Measurements from ENCODE around the gene PRR5. TPM values are rescaled to one million over a fixed set of nuclear protein-coding genes. Genes with fewer than 3 reads are reported as not detected.

The PRR5 gene
- total and polyA plus RNA-seq, 3 experiments from 2014 or later, result 26.4 to 175 (median 29.9) TPM

DNA sequence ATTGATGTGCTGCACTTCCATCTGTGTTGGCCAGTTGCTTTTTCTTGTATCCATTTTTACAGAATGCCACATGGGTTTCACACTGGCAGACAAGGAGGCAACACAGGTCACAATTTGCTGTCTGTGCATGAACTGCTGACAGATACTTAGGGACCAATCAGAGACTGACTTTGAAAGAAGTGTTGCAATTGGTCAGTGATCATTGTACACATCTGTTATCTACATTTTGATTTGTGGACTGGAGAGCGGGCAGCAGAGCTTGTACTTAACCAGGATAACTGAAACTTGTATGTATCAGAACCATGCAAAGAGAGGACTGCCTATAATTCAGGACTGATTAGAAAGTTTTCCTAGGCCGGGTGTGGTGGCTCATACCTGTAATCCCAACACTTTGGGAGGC is 21.8 kb downstream of the PRR5 start:
- H3K4me3 Mint-ChIP-seq, result no peak overlapping the region
- peaks cover 11 to 20% (median 12%) of the 10 kb centered on the region in 3 donors for H3K4me1 Mint-ChIP-seq
- no peaks in the 10 kb centered on the region for H3K9me3 Mint-ChIP-seq
- H3K27ac ChIP-seq (ENCODE audit: low read depth, low read length), result no peak overlapping the region
- peak overlapping the region in 1 of 8 donors; percentile 71 for H3K27ac Mint-ChIP-seq
- no peak overlapping the region for H3K4me3 ChIP-seq (ENCODE audit: low read length)
- peaks cover 4% of the 10 kb centered on the region for H3K36me3 ChIP-seq (ENCODE audit: insufficient read depth, low read length)
- ChIA-PET CTCF (interaction anchor here (1.8 kb wide), 1 partner anchor 39 kb away, joined by 4 read pairs; no protein-coding TSS in a partner anchor), POLR2A (no interaction called here)
- H3K27me3 ChIP-seq (ENCODE audit: insufficient read depth, low read length, poor library complexity, severe bottlenecking), result no peaks in the 10 kb centered on the region
- peaks cover 0 to 79% (median 5%) of the 10 kb centered on the region in 3 donors for H3K36me3 Mint-ChIP-seq
- no peaks in the 10 kb centered on the region for H3K4me1 ChIP-seq (ENCODE audit: insufficient read depth, low read length)
- H3K27me3 Mint-ChIP-seq, result no peaks in the 10 kb centered on the region
- H3K9me3 ChIP-seq (ENCODE audit: low read length), result no peaks in the 10 kb centered on the region
- DNase-seq, result no peak

DNA sequence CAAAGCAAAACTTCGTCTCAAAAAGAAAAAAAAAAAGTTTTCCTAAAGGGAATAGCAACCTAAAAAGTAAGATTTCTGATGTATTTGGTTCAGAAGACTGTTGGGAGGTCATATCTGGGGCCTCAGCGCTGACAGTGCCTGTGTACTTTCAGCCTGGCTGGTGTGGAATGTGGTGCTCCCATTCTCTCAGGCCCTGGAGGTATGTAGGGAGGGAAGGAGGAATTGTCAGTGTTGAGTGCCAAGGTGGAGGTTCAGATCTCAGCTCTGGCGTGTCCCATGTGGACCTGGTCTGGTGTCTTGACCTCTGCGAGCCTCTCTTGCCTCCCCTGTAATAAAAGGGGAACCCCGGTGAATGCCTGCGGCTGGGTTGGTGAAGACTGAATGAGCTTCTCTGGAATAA is 22.4 kb downstream of the PRR5 start:
- Mint-ChIP-seq H3K27ac (peak overlapping the region in 4 of 8 donors; percentile 27 to 68 (median 40)), H3K27me3 (no peaks in the 10 kb centered on the region), H3K4me1 (peaks cover 10 to 22% (median 11%) of the 10 kb centered on the region in 3 donors), H3K9me3 (no peaks in the 10 kb centered on the region), H3K4me3 (no peak overlapping the region), H3K36me3 (peaks cover 0 to 82% (median 4%) of the 10 kb centered on the region in 3 donors)
- Histone ChIP-seq H3K9me3 (ENCODE audit: low read length) (no peaks in the 10 kb centered on the region), H3K36me3 (ENCODE audit: insufficient read depth, low read length) (peaks cover 4% of the 10 kb centered on the region), H3K27me3 (ENCODE audit: insufficient read depth, low read length, poor library complexity, severe bottlenecking) (no peaks in the 10 kb centered on the region), H3K27ac (ENCODE audit: low read depth, low read length) (no peak overlapping the region), H3K4me1 (ENCODE audit: insufficient read depth, low read length) (no peaks in the 10 kb centered on the region), H3K4me3 (ENCODE audit: low read length) (no peak overlapping the region)
- POLR2A ChIA-PET, result no interaction called here
- CTCF ChIA-PET, result interaction anchor here (1.8 kb wide), 1 partner anchor 40 kb away, joined by 4 read pairs; no protein-coding TSS in a partner anchor
- DNase-seq, result no peak

DNA sequence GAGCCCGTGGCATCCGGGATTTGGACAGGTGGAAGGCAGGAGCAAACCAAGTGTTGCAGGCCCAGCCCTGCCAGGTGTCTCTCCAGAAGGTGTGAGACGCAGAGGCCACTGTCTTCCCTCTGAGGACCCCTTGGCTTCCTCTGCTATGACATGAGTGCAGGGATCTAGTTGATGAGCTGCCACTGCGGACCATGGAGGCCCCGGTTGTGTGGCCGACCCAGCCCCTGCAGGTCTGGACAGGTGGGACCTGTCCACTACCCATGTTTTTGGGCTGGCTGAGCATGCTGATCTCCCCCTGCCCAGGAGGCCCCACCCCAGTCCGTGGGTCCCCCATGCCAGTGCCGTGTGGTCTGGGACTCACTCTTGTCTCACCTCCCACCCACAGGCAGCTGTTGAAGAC is 22.9 kb downstream of the PRR5 start:
- no peaks in the 10 kb centered on the region for H3K27me3 ChIP-seq (ENCODE audit: insufficient read depth, low read length, poor library complexity, severe bottlenecking)
- H3K4me1 ChIP-seq (ENCODE audit: insufficient read depth, low read length), result no peaks in the 10 kb centered on the region
- Mint-ChIP-seq H3K9me3 (no peaks in the 10 kb centered on the region), H3K27me3 (no peaks in the 10 kb centered on the region), H3K4me3 (no peak overlapping the region), H3K4me1 (peaks cover 10 to 23% (median 11%) of the 10 kb centered on the region in 3 donors), H3K27ac (peak overlapping the region in 1 of 8 donors; percentile 47), H3K36me3 (peaks cover 0 to 82% (median 4%) of the 10 kb centered on the region in 3 donors)
- no peaks in the 10 kb centered on the region for H3K9me3 ChIP-seq (ENCODE audit: low read length)
- POLR2A ChIA-PET, result no interaction called here
- H3K4me3 ChIP-seq (ENCODE audit: low read length), result no peak overlapping the region
- DNase-seq, result no peak
- peaks cover 4% of the 10 kb centered on the region for H3K36me3 ChIP-seq (ENCODE audit: insufficient read depth, low read length)
- no peak overlapping the region for H3K27ac ChIP-seq (ENCODE audit: low read depth, low read length)
- CTCF ChIA-PET, result interaction anchor here (1.8 kb wide), 2 partner anchors 27 to 40 kb away, joined by 4 read pairs; no protein-coding TSS in a partner anchor

DNA sequence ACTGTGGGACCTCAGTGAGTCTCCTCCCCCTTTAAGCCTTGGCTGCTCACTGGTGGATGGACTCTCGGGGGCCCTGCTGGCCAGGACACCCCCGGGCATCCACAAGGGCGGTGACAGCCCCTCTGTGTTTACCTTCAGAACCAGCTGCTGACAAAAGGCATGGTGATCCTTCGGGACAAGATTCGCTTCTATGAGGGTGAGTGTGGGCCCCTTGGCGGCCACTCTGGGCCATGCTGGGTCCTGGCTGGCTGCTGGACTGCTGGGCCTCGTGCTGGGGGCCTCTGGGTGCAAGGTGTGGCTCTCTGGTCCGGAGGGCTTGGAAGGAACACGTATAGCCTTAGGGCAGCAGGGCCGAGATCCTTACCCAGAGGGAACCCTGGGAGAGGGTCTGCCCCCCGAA is 24.4 kb downstream of the PRR5 start:
- Mint-ChIP-seq H3K4me1 (peaks cover 3 to 20% (median 13%) of the 10 kb centered on the region in 3 donors), H3K27ac (peak overlapping the region in 2 of 8 donors; percentile 21 to 54), H3K36me3 (peaks cover 0 to 81% (median 9%) of the 10 kb centered on the region in 3 donors), H3K9me3 (no peaks in the 10 kb centered on the region), H3K4me3 (no peak overlapping the region), H3K27me3 (no peaks in the 10 kb centered on the region)
- Histone ChIP-seq H3K27me3 (ENCODE audit: insufficient read depth, low read length, poor library complexity, severe bottlenecking) (no peaks in the 10 kb centered on the region), H3K4me1 (ENCODE audit: insufficient read depth, low read length) (no peaks in the 10 kb centered on the region), H3K4me3 (ENCODE audit: low read length) (no peak overlapping the region), H3K36me3 (ENCODE audit: insufficient read depth, low read length) (peaks cover 4% of the 10 kb centered on the region), H3K9me3 (ENCODE audit: low read length) (no peaks in the 10 kb centered on the region), H3K27ac (ENCODE audit: low read depth, low read length) (no peak overlapping the region)
- ChIA-PET POLR2A (no interaction called here), CTCF (interaction anchor here (0.7 to 1.8 kb wide), 2 partner anchors 28 to 1531 kb away, joined by 3 to 4 read pairs; no protein-coding TSS in a partner anchor)
- DNase-seq, result no peak

DNA sequence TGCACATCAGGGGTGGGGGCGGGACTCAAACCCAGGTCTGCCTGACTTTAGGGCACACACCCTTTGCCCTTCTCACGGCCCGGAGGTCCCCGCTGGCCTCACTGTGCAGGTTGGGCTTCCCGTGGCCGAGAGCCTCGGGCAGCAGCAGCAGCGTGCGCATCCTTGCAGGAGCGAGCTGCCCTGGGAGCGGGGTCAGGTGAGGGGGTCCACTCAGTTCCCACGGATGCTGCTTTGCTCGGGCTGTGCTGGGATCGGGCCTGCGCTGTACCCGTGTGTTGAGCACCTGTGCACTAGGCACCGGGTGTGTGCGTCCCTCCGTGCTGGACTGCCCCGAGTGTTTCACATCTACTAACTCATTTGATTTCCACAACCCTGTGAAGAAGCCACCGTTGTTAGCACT is 25.1 kb downstream of the PRR5 start:
- Mint-ChIP-seq H3K36me3 (peaks cover 0 to 81% (median 9%) of the 10 kb centered on the region in 3 donors), H3K4me3 (no peak overlapping the region), H3K4me1 (peaks cover 0 to 20% (median 13%) of the 10 kb centered on the region in 3 donors), H3K9me3 (no peaks in the 10 kb centered on the region), H3K27me3 (no peaks in the 10 kb centered on the region), H3K27ac (no peak overlapping the region)
- CTCF ChIA-PET, result interaction anchor here (0.7 kb wide), 1 partner anchor 1532 kb away, joined by 3 read pairs; no protein-coding TSS in a partner anchor
- no peak for DNase-seq
- no peaks in the 10 kb centered on the region for H3K27me3 ChIP-seq (ENCODE audit: insufficient read depth, low read length, poor library complexity, severe bottlenecking)
- no peaks in the 10 kb centered on the region for H3K9me3 ChIP-seq (ENCODE audit: low read length)
- H3K36me3 ChIP-seq (ENCODE audit: insufficient read depth, low read length), result peaks cover 4% of the 10 kb centered on the region
- H3K4me1 ChIP-seq (ENCODE audit: insufficient read depth, low read length), result no peaks in the 10 kb centered on the region
- POLR2A ChIA-PET, result no interaction called here
- H3K27ac ChIP-seq (ENCODE audit: low read depth, low read length), result no peak overlapping the region
- H3K4me3 ChIP-seq (ENCODE audit: low read length), result no peak overlapping the region

DNA sequence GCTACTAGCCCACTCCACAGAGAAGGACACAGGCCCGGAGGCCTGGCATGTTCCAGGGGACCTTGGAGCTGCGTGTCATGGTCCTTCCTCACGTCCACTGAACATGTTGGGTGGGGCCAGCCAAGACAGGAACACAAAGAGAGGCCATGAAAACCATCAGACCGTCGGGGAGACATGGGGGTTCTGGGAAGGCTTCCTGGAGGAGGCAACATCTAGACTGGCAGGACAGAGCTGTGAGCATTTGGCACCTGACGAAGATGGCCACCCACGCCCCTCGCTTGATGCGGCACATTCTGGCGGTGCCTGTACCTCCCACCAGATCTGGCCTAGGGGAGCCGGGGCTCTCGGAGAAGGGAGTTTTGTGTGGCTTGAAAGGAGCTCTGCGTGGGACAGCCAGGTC is 25.7 kb downstream of the PRR5 start:
- Histone ChIP-seq H3K4me1 (ENCODE audit: insufficient read depth, low read length) (no peaks in the 10 kb centered on the region), H3K9me3 (ENCODE audit: low read length) (no peaks in the 10 kb centered on the region), H3K27ac (ENCODE audit: low read depth, low read length) (no peak overlapping the region), H3K36me3 (ENCODE audit: insufficient read depth, low read length) (no peaks in the 10 kb centered on the region), H3K27me3 (ENCODE audit: insufficient read depth, low read length, poor library complexity, severe bottlenecking) (no peaks in the 10 kb centered on the region), H3K4me3 (ENCODE audit: low read length) (no peak overlapping the region)
- Mint-ChIP-seq H3K27ac (peak overlapping the region in 2 of 8 donors; percentile 6 to 47), H3K27me3 (no peaks in the 10 kb centered on the region), H3K4me1 (peaks cover 0 to 19% (median 11%) of the 10 kb centered on the region in 3 donors), H3K4me3 (peak overlapping the region in 1 of 7 donors; percentile 75), H3K36me3 (peaks cover 0 to 81% (median 9%) of the 10 kb centered on the region in 3 donors), H3K9me3 (no peaks in the 10 kb centered on the region)
- POLR2A ChIA-PET, result no interaction called here
- DNase-seq, result no peak
- CTCF ChIA-PET, result no interaction called here

DNA sequence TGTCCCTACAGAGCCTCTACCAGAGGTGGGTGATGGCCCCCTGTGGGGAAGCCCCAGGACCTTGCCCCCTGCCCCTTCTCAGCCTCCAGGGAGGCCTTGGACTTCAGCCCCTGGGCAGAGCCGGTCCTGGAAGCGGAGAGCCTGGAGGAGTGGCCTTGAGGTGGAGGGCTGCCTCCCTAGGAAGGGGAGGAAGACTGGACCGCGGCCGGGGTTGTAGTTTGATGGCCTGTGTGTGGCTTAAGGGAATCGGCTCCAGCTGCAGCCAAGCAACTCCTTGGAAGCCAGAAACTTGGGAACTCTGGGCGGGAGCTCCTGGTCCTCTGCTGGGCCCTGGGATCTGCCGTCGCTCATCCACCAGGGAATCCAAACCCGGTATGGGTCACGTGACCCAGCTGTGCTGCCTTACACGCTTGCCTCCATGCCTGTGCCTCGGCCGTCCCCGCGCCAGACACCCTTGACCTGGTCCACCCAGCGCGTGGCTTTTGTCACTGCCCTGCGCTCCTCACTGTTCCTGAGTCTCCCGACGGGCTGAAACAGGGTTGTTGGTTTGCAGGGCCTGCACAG is 26.8 kb downstream of the PRR5 start:
- H3K4me1 Mint-ChIP-seq, result peaks cover 0 to 18% (median 11%) of the 10 kb centered on the region in 3 donors
- peaks cover 0 to 80% (median 9%) of the 10 kb centered on the region in 3 donors for H3K36me3 Mint-ChIP-seq
- peak overlapping the region in 3 of 8 donors; percentile 57 to 85 (median 74) for H3K27ac Mint-ChIP-seq
- Histone ChIP-seq H3K9me3 (ENCODE audit: low read length) (no peaks in the 10 kb centered on the region), H3K27ac (ENCODE audit: low read depth, low read length) (no peak overlapping the region), H3K4me1 (ENCODE audit: insufficient read depth, low read length) (no peaks in the 10 kb centered on the region), H3K36me3 (ENCODE audit: insufficient read depth, low read length) (no peaks in the 10 kb centered on the region), H3K4me3 (ENCODE audit: low read length) (no peak overlapping the region), H3K27me3 (ENCODE audit: insufficient read depth, low read length, poor library complexity, severe bottlenecking) (no peaks in the 10 kb centered on the region)
- DNase-seq, result no peak
- CTCF ChIA-PET, result no interaction called here
- H3K9me3 Mint-ChIP-seq, result no peaks in the 10 kb centered on the region
- POLR2A ChIA-PET, result no interaction called here
- peak overlapping the region in 1 of 7 donors; percentile 24 for H3K4me3 Mint-ChIP-seq
- H3K27me3 Mint-ChIP-seq, result no peaks in the 10 kb centered on the region

DNA sequence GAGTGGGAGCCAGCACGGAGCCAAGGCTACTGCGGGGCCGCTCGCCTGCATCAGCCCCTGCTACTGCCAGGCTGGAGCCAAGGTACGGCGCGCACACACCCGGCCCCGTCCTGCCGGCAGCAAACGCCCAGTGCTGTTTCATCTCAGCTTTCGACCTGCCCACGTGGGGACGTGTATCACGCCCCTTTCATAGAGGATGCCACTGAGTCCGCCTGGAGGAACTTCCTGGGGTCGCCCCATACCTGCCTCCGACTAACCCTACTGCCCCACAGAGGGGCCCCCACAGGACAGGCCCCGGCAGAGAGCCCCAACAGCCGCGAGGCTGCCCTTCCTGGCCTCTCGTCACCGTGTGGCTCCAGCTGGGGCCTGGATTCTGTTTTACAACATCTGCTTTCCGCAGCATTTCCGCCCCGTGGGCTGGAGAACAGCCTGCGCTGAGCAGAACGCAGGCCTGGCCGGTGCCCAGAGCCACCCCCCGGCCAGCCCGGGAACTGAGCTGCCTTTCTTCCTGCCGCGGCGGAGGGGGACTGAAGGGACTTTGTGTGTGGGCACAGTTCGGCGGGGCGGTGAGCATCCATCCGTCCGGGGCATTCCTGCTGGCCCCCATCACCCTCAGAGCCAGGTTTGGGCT is 27.5 kb downstream of the PRR5 start:
- Mint-ChIP-seq H3K9me3 (no peaks in the 10 kb centered on the region), H3K27me3 (no peaks in the 10 kb centered on the region), H3K4me1 (peaks cover 0 to 15% (median 9%) of the 10 kb centered on the region in 3 donors), H3K36me3 (peaks cover 0 to 78% (median 6%) of the 10 kb centered on the region in 3 donors), H3K4me3 (peak overlapping the region in 1 of 7 donors; percentile 24), H3K27ac (peak overlapping the region in 3 of 8 donors; percentile 29 to 85 (median 57))
- H3K27me3 ChIP-seq (ENCODE audit: insufficient read depth, low read length, poor library complexity, severe bottlenecking), result no peaks in the 10 kb centered on the region
- DNase-seq, result peak in 1 of 5 donors; percentile 26
- H3K4me3 ChIP-seq (ENCODE audit: low read length), result no peak overlapping the region
- H3K4me1 ChIP-seq (ENCODE audit: insufficient read depth, low read length), result no peaks in the 10 kb centered on the region
- no peaks in the 10 kb centered on the region for H3K9me3 ChIP-seq (ENCODE audit: low read length)
- CTCF ChIA-PET, result interaction anchor here (1.3 to 1.5 kb wide), 2 partner anchors 32 to 45 kb away, joined by 4 read pairs; no protein-coding TSS in a partner anchor
- no peaks in the 10 kb centered on the region for H3K36me3 ChIP-seq (ENCODE audit: insufficient read depth, low read length)
- H3K27ac ChIP-seq (ENCODE audit: low read depth, low read length), result no peak overlapping the region
- POLR2A ChIA-PET, result no interaction called here

All from CD8-positive, alpha-beta memory T cell (primary cell).